Suprapubic skin (tissue), 3 donors: ENCODE measurements around the gene DHX30.

ENCODE experiments used
- CTCF ChIP-seq, 2 donors: fragments of 200-600 bp in 1 of 2; fragments of 450-650 bp in 1 of 2; sonication (generic) in 1 of 2; IDR thresholded peaks; one replicate each; pipeline ENCODE4 v1.5.1; 2016 to 2019; ENCODE audit warnings: antibody characterized with exemption in 2 of 2, mild to moderate bottlenecking in 1 of 2, moderate library complexity in 1 of 2
- EP300 ChIP-seq: sonication (generic); formaldehyde crosslinking; IDR thresholded peaks from one replicate; pipeline ENCODE4 v1.6.1; 2017; ENCODE audit warnings: antibody characterized with exemption
- POLR2A ChIP-seq, 2 donors: fragments of 450-650 bp; IDR thresholded peaks; one replicate each; pipeline ENCODE4 v1.6.1; 2017; ENCODE audit warnings: antibody characterized with exemption in 2 of 2, mild to moderate bottlenecking in 2 of 2, moderate library complexity in 2 of 2

GRCh38 chr3:47854267-47854666, 51.3 kb downstream of the DHX30 start:
- TF ChIP-seq CTCF (IDR thresholded peaks at IDR 0.05) (no peak), POLR2A (IDR thresholded peaks at IDR 0.05) (no peak), EP300 (no peak)
